ENCODE results near the gene PRKCD. TPM values are rescaled to one million over a fixed set of nuclear protein-coding genes. Genes with fewer than 3 reads are reported as not detected.
A peak's percentile ranks its signal among the peaks of the same experiment; 100 is the strongest.

PRKCD gene
- polyA plus RNA-seq, 1 donor from 2014 or later, result 69.2 TPM

DNA sequence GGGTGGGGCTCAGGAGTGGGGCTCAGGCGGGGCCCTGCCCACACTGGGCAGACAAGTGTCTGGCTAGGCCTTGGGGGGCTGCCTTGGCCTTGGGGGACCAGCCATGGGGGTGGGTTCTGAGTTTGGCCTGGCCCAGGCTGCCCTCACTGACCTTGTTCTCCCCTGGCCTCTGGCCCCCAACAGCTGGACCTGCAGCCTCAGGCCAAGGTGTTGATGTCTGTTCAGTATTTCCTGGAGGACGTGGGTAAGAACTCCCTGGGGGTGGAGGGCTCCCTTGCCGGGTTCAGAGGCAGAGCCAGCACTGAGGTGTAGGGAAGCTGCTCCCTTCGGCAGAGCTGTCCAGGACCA, 20.0 kb downstream of the PRKCD start:
- H3K4me3 Mint-ChIP-seq, result peak overlapping the region; percentile 60 to 88 (median 78)
- peak overlapping the region; percentile 59 to 93 (median 79) for H3K27ac Mint-ChIP-seq
- H3K36me3 Mint-ChIP-seq, result no peaks in the 10 kb centered on the region
- peaks cover 35 to 49% (median 42%) of the 10 kb centered on the region in 3 donors for H3K4me1 Mint-ChIP-seq
- no peaks in the 10 kb centered on the region for H3K9me3 Mint-ChIP-seq
- H3K27me3 Mint-ChIP-seq, result no peaks in the 10 kb centered on the region

GRCh38 chr3:53181528-53181927, 20.5 kb downstream of the PRKCD start:
- Mint-ChIP-seq H3K9me3 (no peaks in the 10 kb centered on the region), H3K4me3 (peak overlapping the region in 2 of 4 donors; percentile 69 to 88)

GRCh38 chr3:53182764-53183355, 21.9 kb downstream of the PRKCD start:
- no peaks in the 10 kb centered on the region for H3K36me3 Mint-ChIP-seq
- H3K4me3 Mint-ChIP-seq, result no peak overlapping the region
- H3K27me3 Mint-ChIP-seq, result no peaks in the 10 kb centered on the region

More at GRCh38 chr3:53181528-53181927, 20.5 kb downstream of the PRKCD start:
- Mint-ChIP-seq H3K4me1 (peaks cover 35 to 44% (median 37%) of the 10 kb centered on the region in 3 donors), H3K36me3 (no peaks in the 10 kb centered on the region), H3K27ac (peak overlapping the region; percentile 59 to 93 (median 79)), H3K27me3 (no peaks in the 10 kb centered on the region)

GRCh38 chr3:53183514-53183913, 22.5 kb downstream of the PRKCD start:
- Mint-ChIP-seq H3K4me3 (no peak overlapping the region), H3K36me3 (no peaks in the 10 kb centered on the region), H3K9me3 (no peaks in the 10 kb centered on the region), H3K27ac (no peak overlapping the region), H3K27me3 (no peaks in the 10 kb centered on the region), H3K4me1 (peaks cover 29 to 31% (median 30%) of the 10 kb centered on the region in 3 donors)

More at GRCh38 chr3:53182764-53183355, 21.9 kb downstream of the PRKCD start:
- Mint-ChIP-seq H3K4me1 (peaks cover 29 to 33% (median 30%) of the 10 kb centered on the region in 3 donors), H3K27ac (peak overlapping the region in 1 of 3 donors; percentile 71), H3K9me3 (no peaks in the 10 kb centered on the region)

DNA sequence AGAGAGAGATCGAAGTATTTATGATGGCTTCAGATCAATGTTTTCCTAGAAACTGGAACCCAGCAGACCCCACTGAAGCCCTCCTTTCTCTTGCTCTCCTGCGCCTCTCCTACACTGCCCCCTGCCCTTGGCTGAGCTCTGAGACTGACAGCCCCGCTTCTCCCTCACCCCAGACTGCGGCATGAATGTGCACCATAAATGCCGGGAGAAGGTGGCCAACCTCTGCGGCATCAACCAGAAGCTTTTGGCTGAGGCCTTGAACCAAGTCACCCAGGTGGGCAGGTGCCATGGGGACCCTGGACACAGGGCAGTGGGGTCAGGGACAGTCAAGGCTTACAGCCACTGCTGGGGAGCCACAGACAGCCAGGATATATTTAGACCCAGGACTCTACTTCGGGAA, 23.7 kb downstream of the PRKCD start:
- H3K4me1 Mint-ChIP-seq, result peaks cover 18 to 24% (median 22%) of the 10 kb centered on the region in 3 donors
- peak overlapping the region in 2 of 3 donors; percentile 42 to 73 for H3K27ac Mint-ChIP-seq
- no peaks in the 10 kb centered on the region for H3K27me3 Mint-ChIP-seq
- H3K9me3 Mint-ChIP-seq, result no peaks in the 10 kb centered on the region
- no peaks in the 10 kb centered on the region for H3K36me3 Mint-ChIP-seq
- H3K4me3 Mint-ChIP-seq, result peak overlapping the region in 1 of 4 donors; percentile 54

- no peaks in the 10 kb centered on the region for H3K9me3 Mint-ChIP-seq
- H3K4me1 Mint-ChIP-seq, result peaks cover 16 to 23% (median 22%) of the 10 kb centered on the region in 3 donors
- H3K27ac Mint-ChIP-seq, result peak overlapping the region in 1 of 3 donors; percentile 42
- H3K4me3 Mint-ChIP-seq, result no peak overlapping the region
- H3K27me3 Mint-ChIP-seq, result no peaks in the 10 kb centered on the region
- H3K36me3 Mint-ChIP-seq, result no peaks in the 10 kb centered on the region
Measured at GRCh38 chr3:53185761-53186465, 24.9 kb downstream of the PRKCD start.

DNA sequence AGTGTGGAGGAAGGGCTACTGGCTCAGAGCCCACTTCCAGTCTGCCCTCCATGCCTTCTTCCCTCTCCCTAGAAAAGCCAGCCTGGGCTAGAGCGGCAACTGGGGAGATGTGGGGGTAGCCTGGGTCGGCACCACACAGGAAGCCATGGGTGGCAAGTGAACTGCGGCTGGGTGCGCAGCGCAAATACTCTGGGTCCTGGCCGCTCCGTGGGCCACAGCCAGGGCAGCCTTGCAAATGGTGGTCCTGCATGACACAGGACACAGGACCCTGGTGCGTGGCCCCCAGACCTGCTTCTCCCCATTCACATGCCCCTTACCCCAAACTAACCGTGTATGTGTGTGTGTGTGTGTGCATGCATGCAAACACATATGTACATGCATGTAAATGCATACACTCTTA, 25.7 kb downstream of the PRKCD start:
- Mint-ChIP-seq H3K4me3 (no peak overlapping the region), H3K27ac (no peak overlapping the region), H3K4me1 (peaks cover 11 to 19% (median 17%) of the 10 kb centered on the region in 3 donors), H3K27me3 (no peaks in the 10 kb centered on the region), H3K9me3 (no peaks in the 10 kb centered on the region), H3K36me3 (no peaks in the 10 kb centered on the region)

GRCh38 chr3:53187430-53187829, 26.4 kb downstream of the PRKCD start:
- H3K27me3 Mint-ChIP-seq, result no peaks in the 10 kb centered on the region

GRCh38 chr3:53188136-53188685, 27.2 kb downstream of the PRKCD start:
- no peaks in the 10 kb centered on the region for H3K27me3 Mint-ChIP-seq
- no peaks in the 10 kb centered on the region for H3K9me3 Mint-ChIP-seq
- no peak overlapping the region for H3K4me3 Mint-ChIP-seq
- H3K4me1 Mint-ChIP-seq, result peaks cover 18 to 29% (median 29%) of the 10 kb centered on the region in 3 donors
- H3K27ac Mint-ChIP-seq, result peak overlapping the region in 1 of 3 donors; percentile 25
- peaks cover 2% of the 10 kb centered on the region for H3K36me3 Mint-ChIP-seq

More at GRCh38 chr3:53187430-53187829, 26.4 kb downstream of the PRKCD start:
- Mint-ChIP-seq H3K36me3 (no peaks in the 10 kb centered on the region), H3K9me3 (no peaks in the 10 kb centered on the region), H3K4me3 (no peak overlapping the region), H3K4me1 (peaks cover 11 to 23% (median 22%) of the 10 kb centered on the region in 3 donors), H3K27ac (peak overlapping the region in 1 of 3 donors; percentile 78)

- Mint-ChIP-seq H3K9me3 (no peaks in the 10 kb centered on the region), H3K36me3 (peaks cover 2% of the 10 kb centered on the region), H3K27ac (peak overlapping the region in 1 of 3 donors; percentile 25), H3K27me3 (no peaks in the 10 kb centered on the region), H3K4me3 (no peak overlapping the region), H3K4me1 (peaks cover 19 to 33% (median 32%) of the 10 kb centered on the region in 3 donors)
Measured at GRCh38 chr3:53188720-53189119, 27.7 kb downstream of the PRKCD start.

DNA sequence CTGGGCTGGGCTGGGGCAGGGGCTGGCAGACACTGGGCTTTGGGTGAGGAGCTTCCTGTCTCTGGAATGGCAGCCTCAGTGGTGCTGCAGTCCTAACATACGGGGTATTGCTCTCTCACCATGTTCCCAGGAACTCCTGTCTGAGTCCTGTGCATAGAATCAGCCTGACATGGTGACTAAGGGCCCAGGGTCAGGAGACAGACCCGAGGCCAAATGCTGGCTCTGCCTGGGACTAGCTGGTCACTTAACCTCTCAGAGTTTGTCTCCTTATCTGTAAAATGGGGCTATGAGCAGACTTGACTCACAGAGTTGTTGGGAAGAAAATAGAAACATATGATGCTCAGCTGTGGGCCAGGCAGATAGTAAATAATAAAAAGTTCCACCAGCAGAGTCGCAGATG, 28.3 kb downstream of the PRKCD start:
- Mint-ChIP-seq H3K9me3 (no peaks in the 10 kb centered on the region), H3K4me3 (no peak overlapping the region)

GRCh38 chr3:53190659-53191058, 29.6 kb downstream of the PRKCD start:
- Mint-ChIP-seq H3K27me3 (no peaks in the 10 kb centered on the region), H3K4me1 (peaks cover 19 to 37% (median 34%) of the 10 kb centered on the region in 3 donors), H3K9me3 (no peaks in the 10 kb centered on the region), H3K36me3 (peaks cover 2% of the 10 kb centered on the region), H3K4me3 (peak overlapping the region in 3 of 4 donors; percentile 62 to 88 (median 78)), H3K27ac (peak overlapping the region; percentile 45 to 91 (median 70))

More for the DNA sequence above, 28.3 kb downstream of the PRKCD start:
- H3K27me3 Mint-ChIP-seq, result no peaks in the 10 kb centered on the region
- peaks cover 2% of the 10 kb centered on the region for H3K36me3 Mint-ChIP-seq
- H3K4me1 Mint-ChIP-seq, result peaks cover 19 to 35% (median 32%) of the 10 kb centered on the region in 3 donors
- H3K27ac Mint-ChIP-seq, result no peak overlapping the region

GRCh38 chr3:53191836-53192480, 30.9 kb downstream of the PRKCD start:
- no peaks in the 10 kb centered on the region for H3K9me3 Mint-ChIP-seq
- H3K4me3 Mint-ChIP-seq, result peak overlapping the region in 3 of 4 donors; percentile 2 to 91 (median 90)
- no peaks in the 10 kb centered on the region for H3K27me3 Mint-ChIP-seq
- peaks cover 2% of the 10 kb centered on the region for H3K36me3 Mint-ChIP-seq
- peak overlapping the region; percentile 80 to 93 (median 89) for H3K27ac Mint-ChIP-seq
- peaks cover 21 to 42% (median 35%) of the 10 kb centered on the region in 3 donors for H3K4me1 Mint-ChIP-seq

- Mint-ChIP-seq H3K9me3 (no peaks in the 10 kb centered on the region), H3K4me1 (peaks cover 24 to 44% (median 38%) of the 10 kb centered on the region in 3 donors), H3K27me3 (no peaks in the 10 kb centered on the region), H3K27ac (peak overlapping the region; percentile 90 to 97 (median 93)), H3K36me3 (peaks cover 2% of the 10 kb centered on the region), H3K4me3 (peak overlapping the region; percentile 58 to 91 (median 80))
Measured at GRCh38 chr3:53192608-53193007, 31.6 kb downstream of the PRKCD start.
